ENCODE data around the gene COX20. TPM values are rescaled to one million over a fixed set of nuclear protein-coding genes. Genes with fewer than 3 reads are reported as not detected.

COX20 gene
- total RNA-seq, 6 experiments from 2014 or later = 42.6 to 70.8 (median 58.9) TPM

DNA sequence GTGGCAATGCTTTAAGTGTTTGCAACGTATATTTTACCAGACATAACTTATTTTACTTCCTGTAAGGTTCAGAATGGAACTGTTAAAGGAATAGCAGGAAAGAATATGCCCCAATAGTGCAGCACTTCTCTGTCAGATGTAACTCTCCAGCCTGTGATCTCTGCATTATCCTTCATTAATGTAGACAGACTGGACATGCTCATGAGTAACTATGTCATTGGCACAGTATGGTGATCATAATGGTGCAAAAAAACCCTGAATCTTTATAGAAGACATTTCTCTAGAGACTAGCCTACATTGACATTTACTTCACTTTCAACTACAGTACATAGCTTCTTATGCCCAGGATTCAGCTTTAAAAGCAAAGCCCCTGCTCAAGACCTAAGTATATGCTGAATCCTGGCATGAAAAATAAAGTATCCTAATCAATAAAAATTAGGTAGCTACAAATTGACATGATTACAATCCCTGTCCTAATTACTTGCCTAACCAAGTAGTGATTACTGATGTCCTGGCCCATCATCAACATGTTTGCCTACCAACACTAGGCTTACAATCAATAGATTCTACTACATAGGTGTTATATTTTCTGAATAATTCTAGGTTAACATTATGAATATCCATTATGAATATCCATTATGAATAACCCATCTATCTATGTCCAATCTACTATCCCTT, 13.9 kb downstream of the COX20 start:
- Mint-ChIP-seq H3K4me3 (no peak overlapping the region), H3K27ac (peak overlapping the region; percentile 6), H3K36me3 (ENCODE audit: low read depth) (peaks cover 52% of the 10 kb centered on the region)

DNA sequence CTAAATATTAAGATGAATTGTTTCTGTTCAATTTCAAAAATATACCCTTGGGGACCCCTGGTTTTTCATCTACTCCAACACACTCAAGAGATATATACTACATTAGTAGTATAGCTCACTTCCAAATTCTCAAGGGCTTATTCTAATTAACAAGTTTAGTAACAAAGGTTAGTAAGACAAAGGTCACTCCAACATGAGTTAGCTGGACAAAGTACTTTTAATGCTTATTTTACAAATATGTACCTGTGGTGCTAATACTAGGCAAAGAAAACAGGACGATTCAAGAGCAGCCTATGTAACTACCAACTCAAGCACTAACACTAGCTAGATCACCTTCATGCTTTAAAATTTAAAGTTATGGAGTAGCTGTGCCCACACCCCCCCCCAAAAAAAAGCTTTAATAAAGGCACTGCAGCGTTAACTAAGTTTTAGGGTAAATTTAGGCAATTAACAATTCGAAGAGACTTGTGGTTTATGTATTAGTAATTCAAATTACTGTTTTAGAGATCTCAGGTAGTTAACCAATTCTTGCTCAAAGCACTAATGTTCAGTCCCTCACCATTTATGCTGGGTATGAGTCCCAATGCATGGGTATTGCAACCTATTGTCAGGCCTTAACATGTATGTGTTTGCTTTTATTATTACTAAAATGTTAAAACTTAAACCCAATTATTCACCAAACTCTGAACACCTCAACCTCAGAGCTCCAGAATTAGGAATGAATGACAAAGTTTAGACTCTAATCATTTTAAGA, 14.8 kb downstream of the COX20 start:
- TF ChIP-seq, protein P1, sequence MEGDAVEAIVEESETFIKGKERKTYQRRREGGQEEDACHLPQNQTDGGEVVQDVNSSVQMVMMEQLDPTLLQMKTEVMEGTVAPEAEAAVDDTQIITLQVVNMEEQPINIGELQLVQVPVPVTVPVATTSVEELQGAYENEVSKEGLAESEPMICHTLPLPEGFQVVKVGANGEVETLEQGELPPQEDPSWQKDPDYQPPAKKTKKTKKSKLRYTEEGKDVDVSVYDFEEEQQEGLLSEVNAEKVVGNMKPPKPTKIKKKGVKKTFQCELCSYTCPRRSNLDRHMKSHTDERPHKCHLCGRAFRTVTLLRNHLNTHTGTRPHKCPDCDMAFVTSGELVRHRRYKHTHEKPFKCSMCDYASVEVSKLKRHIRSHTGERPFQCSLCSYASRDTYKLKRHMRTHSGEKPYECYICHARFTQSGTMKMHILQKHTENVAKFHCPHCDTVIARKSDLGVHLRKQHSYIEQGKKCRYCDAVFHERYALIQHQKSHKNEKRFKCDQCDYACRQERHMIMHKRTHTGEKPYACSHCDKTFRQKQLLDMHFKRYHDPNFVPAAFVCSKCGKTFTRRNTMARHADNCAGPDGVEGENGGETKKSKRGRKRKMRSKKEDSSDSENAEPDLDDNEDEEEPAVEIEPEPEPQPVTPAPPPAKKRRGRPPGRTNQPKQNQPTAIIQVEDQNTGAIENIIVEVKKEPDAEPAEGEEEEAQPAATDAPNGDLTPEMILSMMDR (IDR thresholded peaks at IDR 0.05) = no peak
- Mint-ChIP-seq H3K4me1 (ENCODE audit: low read depth) (no peaks in the 10 kb centered on the region; the same call in 1 of the 2 replicates), H3K4me3 (no peak overlapping the region), H3K36me3 (ENCODE audit: low read depth) (peaks cover 60% of the 10 kb centered on the region), H3K9me3 (no peaks in the 10 kb centered on the region), H3K27me3 (ENCODE audit: insufficient read depth) (peaks cover 2% of the 10 kb centered on the region), H3K27ac (peak overlapping the region; percentile 75; the same call in 1 of the 2 replicates)
- no peak for DNase-seq

More for the DNA sequence above, 13.9 kb downstream of the COX20 start:
- no peak for DNase-seq
- Mint-ChIP-seq H3K4me1 (ENCODE audit: low read depth) (peaks cover under 1% of the 10 kb centered on the region; the same call in 1 of the 2 replicates), H3K9me3 (no peaks in the 10 kb centered on the region), H3K27me3 (ENCODE audit: insufficient read depth) (peaks cover 2% of the 10 kb centered on the region)
- TF ChIP-seq, protein P1 (IDR thresholded peaks at IDR 0.05) = no peak

DNA sequence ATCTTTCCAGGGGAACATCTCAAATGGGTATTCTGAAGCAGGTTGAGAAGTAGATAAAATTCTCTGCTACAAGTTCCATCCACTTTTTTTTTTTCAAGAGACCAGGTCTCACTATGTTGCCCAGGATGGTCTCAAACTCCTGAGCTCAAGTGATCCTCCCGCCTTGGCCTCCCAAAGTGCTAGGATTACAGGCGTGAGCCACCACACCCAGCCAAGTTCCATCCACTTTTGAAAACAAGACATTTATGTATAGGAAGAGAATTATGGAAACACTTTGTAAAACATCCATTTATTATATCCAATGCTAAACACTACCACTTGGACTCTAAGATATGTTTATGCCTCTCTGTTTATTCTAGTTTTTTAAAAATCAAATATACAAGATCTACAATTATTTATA, 15.4 kb downstream of the COX20 start:
- Mint-ChIP-seq H3K9me3 (no peaks in the 10 kb centered on the region), H3K27me3 (ENCODE audit: insufficient read depth) (peaks cover 2% of the 10 kb centered on the region), H3K4me1 (ENCODE audit: low read depth) (no peaks in the 10 kb centered on the region; the same call in 1 of the 2 replicates), H3K4me3 (no peak overlapping the region), H3K27ac (peak overlapping the region; percentile 75), H3K36me3 (ENCODE audit: low read depth) (peaks cover 60% of the 10 kb centered on the region)
- TF ChIP-seq, protein P1 (IDR thresholded peaks at IDR 0.05) = no peak
- no peak for DNase-seq

DNA sequence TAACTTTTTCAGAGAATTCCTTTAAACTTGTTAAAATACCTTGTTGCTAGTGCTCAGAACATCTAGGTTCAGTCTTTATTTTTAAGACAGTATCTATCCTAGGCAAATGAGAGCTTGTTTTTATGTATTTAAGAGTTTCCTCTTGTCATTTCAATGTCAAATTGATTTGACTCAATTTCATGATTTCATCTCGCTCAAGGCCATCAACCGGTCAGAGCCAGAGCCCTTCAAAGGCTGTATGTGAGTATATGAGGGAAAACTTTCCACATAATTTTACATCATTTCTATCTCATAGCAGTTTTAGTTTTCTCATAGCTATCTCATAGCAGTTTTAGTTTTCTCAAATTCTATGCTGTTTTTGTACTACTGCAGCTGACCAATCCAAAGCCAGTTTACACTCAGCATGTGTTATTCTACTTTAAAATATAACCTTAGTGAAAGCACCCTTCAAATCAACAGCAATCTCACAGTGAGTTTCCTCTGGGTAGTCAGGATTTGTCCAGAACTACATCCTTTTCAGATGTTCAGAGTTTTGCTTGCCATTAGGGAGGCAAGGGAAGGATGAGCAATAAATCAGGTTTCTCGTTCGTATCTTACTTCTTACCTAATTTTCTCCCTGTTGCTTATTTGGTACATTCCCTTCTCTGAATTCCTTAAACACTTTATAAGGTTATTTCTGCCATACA, 16.2 kb downstream of the COX20 start:
- peaks cover 6% of the 10 kb centered on the region for H3K4me1 Mint-ChIP-seq (ENCODE audit: low read depth)
- H3K27me3 Mint-ChIP-seq (ENCODE audit: insufficient read depth) = peaks cover 2% of the 10 kb centered on the region
- TF ChIP-seq, protein P1 (IDR thresholded peaks at IDR 0.05) = no peak
- H3K4me3 Mint-ChIP-seq = no peak overlapping the region
- H3K9me3 Mint-ChIP-seq = no peaks in the 10 kb centered on the region
- H3K27ac Mint-ChIP-seq = peak overlapping the region; percentile 31
- no peak for DNase-seq
- H3K36me3 Mint-ChIP-seq (ENCODE audit: low read depth) = peaks cover 63% of the 10 kb centered on the region

- H3K9me3 Mint-ChIP-seq = no peaks in the 10 kb centered on the region
- 0 out of 2 replicates have a peak overlapping the region, but pooled peaks have one; percentile 13 for H3K27ac Mint-ChIP-seq
- peaks cover 2% of the 10 kb centered on the region for H3K27me3 Mint-ChIP-seq (ENCODE audit: insufficient read depth)
- TF ChIP-seq, protein P1 (IDR thresholded peaks at IDR 0.05) = no peak
- DNase-seq = no peak
- peaks cover 10% of the 10 kb centered on the region for H3K4me1 Mint-ChIP-seq (ENCODE audit: low read depth)
- peaks cover 67% of the 10 kb centered on the region for H3K36me3 Mint-ChIP-seq (ENCODE audit: low read depth)
- H3K4me3 Mint-ChIP-seq = no peak overlapping the region
Observed at GRCh38 chr1:244852694-244853093, 17.2 kb downstream of the COX20 start.

Measured in HFFc6 (cell line).